NAMALWA (cell line): ENCODE results near the gene MAN1C1.

ENCODE experiments used
- DNase-seq: peaks from one replicate; pipeline ENCODE4 v3.0.0-alpha.2; 2015; ENCODE audit warnings: low spot score

MAN1C1 gene

DNA sequence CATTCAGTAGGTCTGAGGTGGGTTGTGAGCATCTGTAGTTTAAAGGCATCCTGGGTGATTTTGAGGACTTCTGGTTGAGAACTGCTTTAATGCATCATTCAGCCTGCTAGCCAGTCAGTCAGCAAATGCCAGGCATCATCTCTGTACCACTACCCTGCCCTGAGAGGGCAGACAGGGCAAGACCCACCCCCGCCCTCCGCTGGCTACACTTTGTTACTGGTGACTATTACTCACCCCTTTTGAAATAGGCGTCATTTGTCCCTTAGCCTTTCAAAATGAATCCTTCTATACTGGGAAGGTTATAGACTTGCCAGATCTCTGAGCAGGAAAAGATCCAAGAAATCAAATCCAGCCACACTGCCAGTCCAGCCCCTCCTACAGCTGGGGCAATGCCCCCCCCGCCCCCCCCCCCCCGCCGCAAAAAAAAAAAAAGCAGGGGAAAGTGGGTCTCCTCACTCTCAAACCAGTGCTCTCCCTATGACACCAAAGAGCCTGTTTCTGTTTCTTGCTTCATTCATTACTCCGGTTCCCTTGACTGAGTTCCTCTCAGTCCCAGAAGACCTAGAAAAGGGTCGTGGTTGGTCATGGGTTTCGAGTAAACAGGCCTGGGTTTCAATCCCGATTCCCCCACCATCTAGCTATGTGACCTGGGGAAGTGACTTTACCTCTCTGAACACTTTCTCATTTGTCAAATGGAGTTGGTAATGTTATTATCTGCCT lies 187.8 kb downstream of the MAN1C1 start:
- DNase-seq, result no peak

DNA sequence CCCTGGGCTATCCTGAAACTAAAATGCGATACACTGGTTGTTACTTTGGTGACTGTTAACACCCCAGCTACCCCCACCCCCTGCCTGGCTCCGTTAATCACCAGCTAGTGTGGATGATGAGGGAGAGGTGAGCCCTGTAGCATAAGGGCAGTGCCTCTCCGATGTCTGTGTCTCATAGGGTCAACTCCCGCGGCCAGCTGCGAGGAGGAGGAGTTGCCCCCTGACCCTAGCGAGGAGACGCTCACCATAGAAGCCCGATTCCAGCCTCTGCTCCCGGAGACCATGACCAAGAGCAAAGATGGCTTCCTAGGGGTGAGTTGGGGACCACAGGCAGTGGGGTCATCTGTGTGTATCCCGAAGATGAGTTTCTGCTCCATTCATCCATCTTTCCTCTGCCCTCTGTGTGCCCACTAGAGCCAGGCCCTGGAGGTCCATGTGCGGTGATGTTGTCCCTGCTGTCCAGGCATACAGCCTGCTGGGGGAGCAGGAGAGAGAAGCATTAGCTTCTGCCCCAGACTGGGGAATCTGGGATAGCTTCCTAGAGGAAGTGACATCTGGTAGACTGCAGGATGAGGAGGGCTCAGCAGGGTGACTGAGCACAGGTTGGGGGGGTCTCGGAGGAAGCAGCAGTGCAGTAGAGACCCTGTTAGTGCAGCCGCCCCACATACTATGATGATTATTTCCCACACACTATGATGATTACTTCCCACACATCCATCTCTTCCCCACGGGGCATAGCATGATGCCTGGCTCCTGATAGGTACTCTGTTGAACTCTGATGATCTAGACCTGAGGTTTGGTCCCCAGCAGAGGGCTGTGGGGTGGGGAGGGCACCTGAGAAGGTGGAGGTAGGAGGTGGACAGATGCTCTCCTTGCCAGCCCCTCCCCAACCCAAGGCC lies 188.6 kb downstream of the MAN1C1 start:
- no peak for DNase-seq

DNA sequence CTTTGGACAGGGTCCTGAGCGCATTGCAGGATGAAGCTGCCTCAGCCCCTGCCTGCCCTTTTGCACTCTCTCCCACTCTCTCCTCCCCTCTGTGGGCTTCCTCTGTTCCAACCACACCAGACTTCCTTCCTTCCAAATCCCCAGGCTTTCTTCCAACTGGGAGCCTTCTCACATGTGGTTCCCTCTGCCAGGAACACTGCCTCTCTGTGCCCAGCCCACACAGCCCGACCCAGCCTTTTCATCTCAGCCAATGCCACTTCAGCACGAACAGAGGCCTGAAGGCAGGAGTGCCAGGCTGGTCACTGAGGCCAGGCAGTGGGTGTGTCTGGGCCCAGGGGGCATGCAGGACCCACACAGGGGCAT lies 189.3 kb downstream of the MAN1C1 start:
- DNase-seq, result no peak

- DNase-seq, result no peak
Observed at GRCh38 chr1:25806418-25806817, 189.8 kb downstream of the MAN1C1 start.

DNA sequence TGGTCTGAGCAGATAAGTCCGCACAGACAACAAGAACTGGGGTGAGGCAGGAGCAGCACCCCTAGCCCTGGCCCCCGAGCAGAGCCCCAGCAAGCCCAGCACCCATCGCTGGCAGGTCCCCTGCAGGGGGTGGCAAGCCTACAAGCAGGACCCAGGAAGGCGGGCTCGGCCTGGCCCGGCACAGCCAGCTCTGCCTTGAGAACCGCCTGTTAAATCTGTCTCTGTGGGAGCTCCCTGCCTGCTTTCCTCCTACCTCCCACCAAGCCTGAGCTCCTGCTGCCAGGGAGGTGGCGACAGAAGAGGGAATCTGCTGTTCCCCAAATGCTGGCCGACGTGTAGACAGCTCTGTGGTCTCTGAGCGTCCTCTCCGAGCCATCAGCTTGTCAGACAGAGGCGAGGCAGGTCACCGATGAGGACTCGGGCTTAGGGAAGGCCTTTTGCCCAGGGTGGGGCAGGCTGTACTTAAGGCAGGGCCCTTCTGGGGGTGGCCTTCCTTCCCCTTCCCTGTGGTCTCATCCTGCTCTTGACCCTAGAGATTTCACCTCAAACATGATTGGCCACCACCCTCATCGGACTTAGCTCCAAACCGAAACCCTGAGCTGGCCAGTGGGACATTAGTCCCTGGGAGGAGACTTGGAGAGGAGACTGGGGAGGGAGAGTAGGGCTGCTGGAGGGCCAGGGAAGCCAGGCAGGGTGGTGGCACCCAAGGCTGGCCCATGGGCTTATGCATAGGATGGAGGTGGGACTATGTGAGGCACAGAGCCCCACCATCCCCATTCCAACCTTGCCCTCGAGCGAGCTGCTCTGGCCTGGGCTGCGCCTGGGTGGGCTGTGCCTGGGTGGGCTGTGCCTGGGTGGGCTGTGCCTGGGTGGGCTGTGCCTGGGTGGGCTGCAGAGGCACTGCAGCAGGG lies 191.1 kb downstream of the MAN1C1 start:
- DNase-seq, result no peak

DNA sequence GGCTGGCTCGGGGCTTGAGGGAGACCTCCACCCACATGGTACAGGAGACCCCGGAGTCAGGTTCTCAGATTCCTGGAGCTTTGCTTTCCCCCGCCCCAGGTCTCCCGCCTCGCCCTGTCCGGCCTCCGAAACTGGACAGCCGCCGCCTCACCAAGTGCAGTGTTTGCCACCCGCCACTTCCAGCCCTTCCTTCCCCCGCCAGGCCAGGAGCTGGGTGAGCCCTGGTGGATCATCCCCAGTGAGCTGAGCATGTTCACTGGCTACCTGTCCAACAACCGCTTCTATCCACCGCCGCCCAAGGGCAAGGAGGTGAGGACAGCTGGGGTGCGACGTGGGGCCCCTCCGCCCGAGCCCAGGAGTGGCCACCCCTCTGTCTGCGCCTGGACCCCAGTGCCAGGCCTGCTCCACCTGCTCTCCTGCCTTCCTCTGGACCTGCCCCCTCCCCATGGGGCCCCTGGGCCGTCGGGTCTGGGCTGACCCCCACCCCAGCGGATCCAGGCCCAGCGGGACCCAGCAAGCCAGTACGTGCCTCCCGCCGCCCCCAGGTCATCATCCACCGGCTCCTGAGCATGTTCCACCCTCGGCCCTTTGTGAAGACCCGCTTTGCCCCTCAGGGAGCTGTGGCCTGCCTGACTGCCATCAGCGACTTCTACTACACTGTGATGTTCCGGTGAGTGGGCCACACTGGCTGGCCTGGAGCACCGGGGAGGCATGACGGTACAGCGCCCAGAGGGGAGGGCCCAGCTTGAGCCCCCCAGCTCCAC lies 192.1 kb downstream of the MAN1C1 start:
- DNase-seq, result no peak

GRCh38 chr1:25809283-25809926 lies 192.8 kb downstream of the MAN1C1 start:
- DNase-seq, result peak; percentile 39

DNA sequence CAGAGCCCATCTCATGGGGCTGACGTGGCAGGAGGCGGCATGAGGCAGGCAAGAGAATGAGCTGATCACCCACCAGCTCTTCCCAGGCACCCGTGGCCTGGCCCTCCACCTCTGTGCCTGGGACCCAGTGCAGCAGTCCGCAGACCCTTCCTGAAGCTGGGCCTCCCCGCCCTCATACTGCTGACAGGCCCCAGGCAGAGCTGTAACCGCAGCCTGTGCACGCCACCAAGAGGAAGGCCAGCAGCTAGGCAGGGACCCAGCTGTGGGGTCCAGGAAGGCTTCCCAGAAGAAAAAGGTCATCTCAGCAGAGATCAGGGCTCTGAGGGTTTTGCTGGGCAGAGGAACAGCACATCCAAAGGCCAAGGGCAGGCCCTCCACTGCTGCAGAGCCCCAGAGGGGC lies 193.3 kb downstream of the MAN1C1 start:
- no peak for DNase-seq

GRCh38 chr1:25810341-25811299 lies 194.0 kb downstream of the MAN1C1 start:
- peak; percentile 73 for DNase-seq

GRCh38 chr1:25811384-25812082 lies 194.9 kb downstream of the MAN1C1 start:
- no peak for DNase-seq

- no peak for DNase-seq
Observed at GRCh38 chr1:25813071-25813733, 196.6 kb downstream of the MAN1C1 start.

GRCh38 chr1:25813734-25814471 lies 197.3 kb downstream of the MAN1C1 start:
- DNase-seq, result no peak

GRCh38 chr1:25814549-25815087 lies 198.0 kb downstream of the MAN1C1 start:
- DNase-seq, result no peak

DNA sequence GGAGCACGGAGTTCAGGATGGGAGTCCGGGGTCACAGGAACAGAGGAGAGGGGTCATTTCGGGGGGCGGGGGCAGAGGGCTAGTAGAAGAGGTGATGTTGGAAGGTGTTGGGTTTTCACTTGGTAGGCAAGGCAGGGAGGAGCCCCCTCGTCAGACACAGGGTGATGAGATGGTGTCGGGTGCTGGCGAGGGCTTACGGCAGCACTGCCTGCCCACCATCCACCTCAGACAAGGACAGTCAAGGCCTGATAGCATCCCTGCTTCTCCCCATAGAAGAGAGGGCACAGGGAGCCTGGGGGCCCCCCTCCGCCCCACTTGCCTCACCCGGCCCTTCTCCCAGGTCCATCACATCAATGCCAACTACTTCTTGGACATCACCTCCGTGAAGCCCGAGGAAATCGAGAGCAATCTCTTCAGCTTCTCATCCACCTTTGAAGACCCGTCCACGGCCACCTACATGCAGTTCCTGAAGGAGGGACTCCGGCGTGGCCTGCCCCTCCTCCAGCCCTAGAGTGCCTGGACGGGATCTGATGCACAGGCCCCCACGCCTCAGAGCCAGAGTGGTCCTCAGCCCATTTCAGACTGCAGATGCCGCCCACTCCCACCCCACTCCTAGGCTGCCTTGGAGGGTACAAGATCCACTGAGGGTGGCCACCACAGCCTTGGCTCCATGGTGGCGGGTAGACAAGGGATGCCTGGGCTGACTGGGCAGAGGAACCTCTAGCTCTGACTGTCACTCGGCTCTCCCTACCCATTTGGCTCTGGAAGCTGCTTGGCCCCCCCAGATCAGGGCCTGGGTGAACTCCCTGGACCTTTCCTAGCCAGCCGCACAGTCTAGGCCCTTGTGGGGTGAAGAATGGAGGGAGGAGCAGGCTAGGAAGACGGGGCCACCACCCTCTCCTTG lies 198.9 kb downstream of the MAN1C1 start:
- no peak for DNase-seq

- DNase-seq, result no peak
Observed at GRCh38 chr1:25816112-25816718, 199.6 kb downstream of the MAN1C1 start.

- no peak for DNase-seq
Observed at GRCh38 chr1:25817840-25818501, 201.4 kb downstream of the MAN1C1 start.
